Activated CD8-positive, alpha-beta memory T cell treated with anti-CD3 and anti-CD28 coated beads, Interleukin-2, amount 50 U/mL, for 1 hour (primary cell): ENCODE data around the gene CPNE5.

Experiments used
- DNase-seq: peaks from one replicate; pipeline ENCODE4 v3.0.0-alpha.2; 2020; ENCODE audit errors: extremely low read depth

CPNE5 gene

DNA sequence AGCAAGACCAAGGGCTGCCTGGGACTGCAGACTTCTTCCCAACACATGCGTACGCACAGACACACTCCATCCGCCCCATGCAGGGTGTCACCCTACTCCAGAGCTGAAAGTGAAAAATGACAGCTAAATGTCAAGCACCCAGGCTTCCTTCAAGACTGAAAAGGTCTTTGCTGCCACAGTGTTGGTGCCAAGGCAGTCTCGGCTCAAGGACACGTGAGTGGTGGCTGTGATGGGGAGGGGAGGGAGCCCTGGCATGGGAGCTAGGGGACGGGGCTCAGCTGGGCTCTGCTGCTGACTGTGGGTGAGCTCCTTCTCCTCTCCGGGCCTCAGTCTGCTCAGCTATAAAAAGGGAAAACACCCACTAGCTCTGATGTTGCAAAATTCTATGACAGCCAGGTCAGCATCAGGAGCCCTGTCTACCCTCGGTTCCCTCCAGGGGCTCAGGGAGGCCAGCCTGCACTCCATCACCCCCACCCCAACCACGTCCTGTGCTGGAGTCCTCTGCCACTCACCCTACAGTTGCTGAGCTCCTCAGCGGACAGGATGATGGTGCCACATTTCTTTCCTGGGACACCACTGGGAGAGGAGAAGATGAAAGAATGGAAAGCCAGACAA lies 47.6 kb downstream of the CPNE5 start:
- DNase-seq = no peak

DNA sequence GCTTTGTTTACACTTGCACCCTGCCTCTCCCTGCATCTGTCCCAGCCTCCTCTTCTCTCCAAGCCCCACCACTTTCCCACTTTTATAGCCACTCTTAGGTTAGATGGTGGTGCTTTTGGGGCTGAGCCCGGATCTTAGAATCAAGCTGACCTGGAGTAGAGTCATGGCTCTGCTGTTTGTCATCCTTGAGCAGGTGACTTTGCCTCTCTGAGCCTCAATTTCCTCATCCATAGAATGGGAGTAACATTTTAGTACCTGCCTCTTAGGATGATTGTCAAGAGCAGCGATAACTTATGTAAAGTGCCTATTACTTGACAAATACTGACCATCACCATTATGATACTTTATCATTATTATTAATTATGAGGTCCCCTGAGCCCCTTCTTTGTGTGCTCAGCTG lies 48.2 kb downstream of the CPNE5 start:
- DNase-seq = no peak

DNA sequence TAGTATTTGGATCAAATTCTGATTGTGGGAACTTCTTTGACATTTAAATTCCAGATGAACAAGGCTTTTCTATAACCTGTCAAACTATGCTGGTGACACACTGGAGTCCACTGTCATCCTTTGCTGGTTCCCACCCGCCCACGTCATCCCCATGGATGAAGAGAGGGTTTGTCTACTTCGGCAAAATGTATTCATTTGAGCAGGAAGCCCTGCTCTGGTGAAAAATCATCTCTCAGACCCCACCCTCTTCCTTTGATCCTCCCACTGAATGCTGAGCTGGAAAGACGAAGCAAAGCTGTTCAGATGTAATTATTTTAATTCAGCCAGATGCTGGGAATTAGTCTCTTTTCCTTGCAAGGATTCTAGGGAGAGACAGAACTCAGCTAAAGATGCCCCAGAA lies 50.5 kb downstream of the CPNE5 start:
- no peak for DNase-seq

DNA sequence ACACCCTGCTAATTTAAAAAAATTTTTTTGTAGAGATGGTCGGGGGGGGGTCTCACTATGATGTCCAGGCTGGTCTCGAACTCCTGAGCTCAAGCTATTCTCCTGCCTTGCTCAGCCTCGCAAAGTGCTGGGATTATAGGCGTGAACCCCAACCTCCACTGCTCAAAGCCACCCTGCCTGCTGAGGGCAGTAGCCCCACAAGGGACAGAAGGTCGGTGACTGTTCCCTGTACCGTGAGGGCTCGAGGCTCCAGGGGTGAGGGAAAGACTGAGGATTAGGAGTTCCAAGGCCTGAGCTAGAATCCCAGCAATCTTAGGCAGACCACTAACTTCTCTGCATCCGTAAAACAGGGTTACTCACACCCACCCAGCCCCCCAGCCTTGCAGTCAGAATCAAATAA lies 51.1 kb downstream of the CPNE5 start:
- DNase-seq = no peak

DNA sequence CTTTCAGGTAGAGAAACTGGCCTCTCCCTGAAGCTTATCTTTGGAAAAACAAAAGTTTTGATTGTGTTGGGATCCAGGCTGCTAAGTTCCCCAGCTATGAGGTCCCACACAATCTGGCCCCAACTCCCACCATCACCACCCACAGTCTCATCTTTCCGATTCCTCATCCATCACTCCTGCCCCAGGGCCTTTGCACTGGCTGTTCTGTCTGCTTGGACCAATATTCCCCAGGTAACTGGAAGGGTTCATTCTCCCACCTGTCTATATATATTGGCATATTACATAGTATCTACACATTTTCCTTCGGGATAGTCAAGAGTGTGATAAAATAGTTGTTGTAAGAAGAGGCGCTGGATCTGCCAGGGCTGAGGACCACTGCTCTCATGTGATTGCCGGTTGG lies 52.0 kb downstream of the CPNE5 start:
- no peak for DNase-seq

DNA sequence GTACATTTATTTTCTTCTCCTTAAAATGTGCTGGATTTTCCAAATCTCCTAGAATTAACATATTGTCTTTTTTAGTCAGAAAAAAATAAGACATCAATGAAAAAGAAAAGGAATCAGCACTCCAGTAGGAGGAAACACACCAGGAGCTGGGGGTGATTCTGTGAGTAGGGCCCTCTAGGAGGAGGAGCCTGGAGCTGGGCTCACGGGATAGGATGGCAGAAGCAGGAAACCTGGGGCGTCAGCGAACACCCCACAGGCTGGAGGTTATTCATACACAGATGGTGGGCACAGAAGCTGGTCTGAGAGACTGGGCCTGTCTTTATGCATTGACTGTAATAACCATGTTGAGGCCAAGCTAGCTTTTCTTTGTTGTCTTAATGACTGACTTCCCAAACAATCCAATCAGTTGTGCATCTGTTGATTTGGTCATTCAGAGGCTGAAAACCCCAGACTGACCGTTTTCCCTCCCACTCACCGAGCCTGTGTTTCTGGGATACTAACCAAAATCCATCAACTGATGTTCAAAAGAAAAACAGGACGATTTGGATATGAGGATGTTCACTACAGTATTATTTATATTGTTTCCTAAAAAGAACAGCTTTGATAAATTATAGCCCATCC lies 53.1 kb downstream of the CPNE5 start:
- no peak for DNase-seq

DNA sequence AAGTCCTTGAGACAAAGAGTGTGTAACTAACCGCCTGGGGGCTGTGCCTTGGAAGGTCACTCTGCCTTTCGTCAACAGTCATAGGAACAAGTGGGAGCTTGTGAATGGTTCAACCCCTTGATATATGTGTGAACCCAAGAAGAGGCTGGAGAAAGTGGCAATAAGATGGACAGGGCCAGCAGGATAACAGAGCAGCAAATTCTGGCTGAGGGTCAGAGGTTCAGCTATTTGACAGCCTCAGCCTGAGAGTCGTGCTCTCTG lies 54.9 kb downstream of the CPNE5 start:
- no peak for DNase-seq

DNA sequence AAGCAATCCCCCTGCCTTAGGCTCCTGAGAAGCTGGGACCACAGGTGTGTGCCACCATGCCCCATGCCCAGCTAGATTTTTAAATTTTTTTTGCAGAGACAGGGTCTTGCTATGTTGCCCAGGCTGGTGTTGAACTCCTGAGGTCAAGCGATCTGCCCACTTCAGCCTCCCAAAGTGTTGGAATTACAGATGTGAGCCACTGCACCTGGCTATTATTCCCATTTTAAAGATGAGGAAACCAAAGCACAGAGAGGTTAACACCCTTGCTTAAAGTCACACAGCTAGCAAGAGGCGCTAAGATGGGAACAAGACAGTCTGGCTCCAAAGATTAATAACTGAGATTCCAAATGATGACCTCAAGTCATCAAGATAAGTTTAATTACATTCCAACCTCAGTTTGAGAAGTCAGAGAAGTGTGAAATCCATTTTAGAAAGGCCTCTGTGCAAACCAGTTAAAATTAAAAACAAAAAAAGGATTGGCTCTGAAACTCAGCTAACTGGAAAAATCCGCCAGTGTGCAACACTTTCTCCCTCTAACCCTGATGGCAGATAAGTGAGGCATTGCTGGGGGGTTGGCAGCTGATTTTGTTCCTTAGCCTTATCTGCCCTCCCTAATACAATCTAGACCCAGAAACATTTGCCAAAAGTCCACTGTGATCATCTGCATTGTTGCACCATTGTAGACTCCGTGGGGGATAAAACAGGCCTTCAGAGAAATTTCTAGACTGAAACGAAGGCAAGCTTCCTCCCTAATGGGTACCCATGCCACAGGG lies 55.5 kb downstream of the CPNE5 start:
- DNase-seq = no peak

DNA sequence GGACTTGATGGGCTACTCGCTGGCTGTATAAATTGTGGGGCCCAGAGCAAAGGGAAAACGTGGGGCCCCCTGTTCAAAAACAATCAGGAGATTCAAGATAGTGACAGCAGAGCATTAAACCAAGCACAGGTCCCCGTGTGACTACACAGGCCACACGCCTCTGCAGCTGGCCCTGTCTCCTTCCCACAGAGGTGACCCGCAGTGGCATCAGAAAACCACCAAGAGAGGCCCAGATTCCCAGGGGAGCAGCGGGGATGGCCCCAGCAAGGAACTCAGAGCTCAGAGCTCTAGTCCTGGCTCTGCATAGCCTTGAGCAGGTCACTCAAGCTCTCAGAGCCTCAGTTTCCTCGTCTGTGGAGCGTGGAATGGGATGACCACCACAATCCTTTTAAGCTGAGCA lies 57.6 kb downstream of the CPNE5 start:
- DNase-seq = no peak

DNA sequence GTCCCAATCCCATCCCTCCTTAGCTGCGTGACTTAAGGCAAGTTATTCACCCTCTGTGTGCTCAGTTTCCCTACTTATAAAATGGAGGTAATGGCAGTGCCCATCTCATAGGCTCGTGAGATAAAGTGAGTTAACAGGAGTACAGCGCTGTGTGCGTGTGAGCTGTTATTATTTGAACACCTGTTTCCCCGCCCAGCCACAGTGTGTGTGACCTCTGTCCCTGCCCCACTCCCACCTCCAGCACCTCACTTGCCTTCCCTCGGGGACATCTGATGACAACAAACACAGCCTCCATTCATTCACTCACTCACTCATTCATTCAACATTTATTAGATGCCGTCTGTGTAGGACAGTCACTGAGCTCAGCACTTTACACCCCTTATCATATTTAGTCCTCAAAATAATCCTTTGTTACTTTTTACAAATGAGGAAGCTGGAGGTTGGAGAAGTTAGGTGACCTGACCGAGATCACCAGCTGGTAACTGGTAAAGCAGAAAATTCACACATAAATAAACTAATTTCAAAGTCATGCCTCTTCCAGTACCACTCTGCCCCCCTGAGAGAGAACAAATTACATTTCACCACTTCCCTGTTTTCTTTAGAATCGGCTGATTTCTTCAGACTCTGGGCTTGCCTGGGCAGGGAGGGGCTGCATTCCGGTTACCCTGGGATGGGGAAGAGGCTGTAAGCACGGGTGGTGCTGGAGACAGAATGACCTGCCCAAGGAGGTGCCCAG lies 58.6 kb downstream of the CPNE5 start:
- DNase-seq = no peak

DNA sequence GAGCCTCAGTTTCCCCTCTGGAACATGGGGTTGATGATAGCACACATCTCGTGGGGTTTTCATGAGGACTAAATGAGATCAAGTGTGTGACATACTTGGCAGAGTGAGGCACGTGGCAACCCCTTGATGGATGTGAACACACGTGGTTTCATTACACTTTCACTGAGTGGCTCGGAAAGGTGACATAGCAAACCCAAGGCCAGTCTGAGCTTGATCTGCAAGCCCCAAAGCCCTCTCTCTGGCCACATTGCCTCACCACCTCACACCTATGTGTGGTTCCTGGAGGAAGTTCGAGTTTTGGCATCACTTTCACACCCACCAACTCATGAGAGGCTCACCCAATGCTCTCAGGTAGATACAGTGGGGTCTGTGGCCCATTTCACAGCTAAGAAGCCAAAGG lies 60.0 kb downstream of the CPNE5 start:
- no peak for DNase-seq

DNA sequence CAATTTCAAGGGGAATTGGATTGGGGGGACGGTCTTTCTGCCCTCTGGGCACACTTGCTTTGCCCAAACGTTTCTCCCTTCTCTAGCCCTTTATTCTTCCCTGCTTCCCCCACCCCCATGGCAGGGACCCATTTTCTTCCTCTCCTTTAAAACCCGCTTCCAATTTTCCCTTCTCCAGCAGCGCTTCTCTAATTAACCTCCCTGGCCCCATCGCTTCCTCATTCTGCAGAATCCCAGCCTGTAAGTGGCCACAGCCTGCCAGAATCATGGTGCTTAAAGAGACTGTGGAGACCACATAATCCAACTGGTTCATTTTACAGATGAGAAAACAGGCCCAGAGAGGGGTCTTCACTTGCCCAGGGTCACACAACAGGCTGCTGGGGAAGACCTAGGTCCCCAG lies 61.4 kb downstream of the CPNE5 start:
- DNase-seq = no peak

DNA sequence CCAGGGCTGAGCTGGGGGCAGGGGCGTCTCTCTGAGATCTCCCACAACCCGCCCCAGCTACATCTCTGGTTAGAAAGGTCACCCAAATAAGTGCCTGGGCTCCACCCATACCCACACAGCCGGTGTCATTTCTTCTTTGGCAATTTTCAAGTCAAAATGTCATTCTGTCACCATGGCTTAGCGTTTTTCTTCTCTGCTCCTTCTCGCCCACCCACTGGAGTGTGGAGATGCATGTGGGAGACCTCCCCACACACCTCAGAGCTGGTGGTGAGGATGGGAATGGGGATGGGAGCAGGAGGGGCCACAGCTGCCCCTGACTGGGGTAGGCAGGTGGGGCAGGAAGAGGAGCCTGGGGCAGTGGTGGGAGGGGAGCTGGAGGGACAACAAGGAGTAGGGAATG lies 63.1 kb downstream of the CPNE5 start:
- no peak for DNase-seq

DNA sequence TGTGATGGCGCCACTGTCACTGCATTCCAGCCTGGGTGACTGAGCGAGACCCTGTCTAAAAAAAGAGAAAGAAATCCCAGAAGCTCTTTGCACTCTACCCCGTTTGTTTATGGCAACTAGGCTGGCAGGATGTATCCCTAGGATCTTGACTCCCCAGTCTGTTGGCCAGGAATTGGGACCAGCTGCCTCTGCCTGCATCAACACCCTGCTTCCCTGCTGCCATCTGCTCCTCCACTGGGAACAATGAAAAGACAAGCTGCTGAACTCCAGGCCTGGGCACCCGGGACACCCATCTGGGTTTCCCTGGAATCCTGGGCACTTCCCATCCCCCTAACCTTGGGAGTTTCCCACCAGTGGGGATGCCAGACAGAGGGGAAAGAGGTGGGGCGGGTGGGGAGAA lies 64.9 kb downstream of the CPNE5 start:
- no peak for DNase-seq

DNA sequence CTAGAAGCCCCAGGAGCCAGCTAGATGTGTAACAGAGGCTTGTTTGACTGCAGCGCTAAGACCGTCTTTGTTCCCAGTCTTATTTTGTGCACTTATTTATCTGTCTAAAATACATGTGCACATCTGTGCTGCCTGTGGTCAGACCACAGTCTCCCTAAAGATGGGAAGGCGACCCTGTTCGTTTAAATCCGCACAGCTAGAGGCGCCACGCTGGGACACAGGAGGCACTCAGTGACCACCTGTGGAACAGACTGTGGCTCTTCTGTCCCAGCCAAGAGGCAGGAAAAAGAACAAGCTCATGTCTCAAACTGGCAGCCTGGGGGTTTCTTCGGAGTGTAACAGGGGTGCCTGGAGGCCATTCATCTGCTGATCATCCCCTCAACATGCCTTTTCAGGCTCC lies 66.8 kb downstream of the CPNE5 start:
- DNase-seq = no peak

DNA sequence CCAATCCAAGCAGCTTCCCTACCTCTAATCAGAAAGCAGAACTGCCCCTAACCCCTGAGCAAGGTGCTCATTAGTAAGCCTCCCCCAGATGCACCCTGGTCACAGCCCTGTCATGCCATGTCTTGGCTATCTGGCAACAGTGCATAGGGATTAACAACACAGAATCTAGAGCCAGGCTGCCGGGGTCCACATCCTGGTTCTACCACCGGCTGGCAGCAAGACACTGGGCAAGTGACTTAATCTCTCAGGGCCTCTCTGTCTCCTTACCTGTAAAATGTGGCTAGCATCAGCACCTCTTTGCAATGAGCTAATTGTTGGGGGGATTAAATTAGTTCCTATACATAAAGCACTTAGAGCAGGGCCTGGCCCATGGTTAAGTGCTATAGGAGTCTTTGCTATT lies 68.1 kb downstream of the CPNE5 start:
- no peak for DNase-seq

DNA sequence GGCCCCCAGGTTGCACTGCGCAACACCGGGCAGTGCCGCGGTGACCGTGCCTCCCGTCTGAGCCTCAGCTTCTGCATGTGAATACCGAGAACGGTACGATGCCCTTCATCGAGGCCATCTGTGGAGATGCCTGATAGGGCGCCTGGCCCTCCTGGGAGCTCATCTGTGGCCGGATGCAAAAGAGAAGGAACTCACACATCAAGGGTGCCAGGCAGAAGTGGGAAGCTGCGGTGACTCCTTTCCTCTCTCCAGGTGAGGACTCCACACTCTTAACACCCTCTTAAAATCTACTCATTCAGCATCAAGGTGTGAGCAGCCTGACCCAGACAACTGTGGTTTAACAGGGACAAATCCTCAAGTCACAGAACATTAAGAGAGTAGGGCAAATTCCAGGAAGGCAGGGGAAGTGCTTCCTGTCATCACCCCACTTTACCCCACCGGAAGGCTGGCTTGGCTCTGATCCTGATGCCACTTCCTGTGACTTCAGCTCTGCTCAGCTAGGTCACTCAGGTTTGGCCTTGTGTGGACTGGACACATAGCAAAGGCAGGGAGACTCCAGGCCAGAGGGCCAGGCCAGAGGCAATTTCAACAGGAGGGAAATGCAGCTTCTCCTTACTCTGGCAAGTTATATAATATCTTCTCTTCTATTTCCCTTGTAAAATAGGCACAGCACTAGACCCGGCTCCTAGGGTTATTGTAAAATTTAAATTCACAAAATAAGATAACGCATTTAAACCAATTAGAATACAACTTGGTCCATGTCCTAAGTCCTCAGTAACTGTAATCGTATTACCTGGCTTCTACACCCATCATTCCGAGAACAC lies 69.4 kb downstream of the CPNE5 start:
- DNase-seq = no peak

DNA sequence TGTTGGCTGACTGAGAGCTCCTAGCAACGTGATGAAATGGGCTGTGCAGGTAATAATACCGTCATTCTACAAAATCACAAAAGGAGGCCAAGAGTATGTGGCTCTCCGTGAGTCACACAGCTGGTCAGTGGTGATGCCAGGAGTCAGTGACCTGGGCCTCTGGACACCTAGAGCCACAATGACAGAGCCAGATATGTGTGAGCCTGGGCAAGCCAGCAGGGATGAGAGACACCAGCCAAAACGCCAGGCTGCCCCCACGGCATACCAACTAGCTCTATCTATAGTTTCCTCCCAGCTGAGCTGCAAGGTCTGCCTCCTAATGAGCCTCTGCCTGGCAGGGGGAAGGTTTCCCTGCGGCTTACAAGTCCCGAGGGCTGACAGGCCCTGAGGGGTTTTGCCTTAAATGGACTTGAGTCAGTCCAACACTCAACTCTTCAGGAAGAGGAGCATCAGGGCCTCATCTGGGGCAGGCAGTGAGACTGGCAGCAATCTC lies 70.0 kb downstream of the CPNE5 start:
- DNase-seq = no peak

DNA sequence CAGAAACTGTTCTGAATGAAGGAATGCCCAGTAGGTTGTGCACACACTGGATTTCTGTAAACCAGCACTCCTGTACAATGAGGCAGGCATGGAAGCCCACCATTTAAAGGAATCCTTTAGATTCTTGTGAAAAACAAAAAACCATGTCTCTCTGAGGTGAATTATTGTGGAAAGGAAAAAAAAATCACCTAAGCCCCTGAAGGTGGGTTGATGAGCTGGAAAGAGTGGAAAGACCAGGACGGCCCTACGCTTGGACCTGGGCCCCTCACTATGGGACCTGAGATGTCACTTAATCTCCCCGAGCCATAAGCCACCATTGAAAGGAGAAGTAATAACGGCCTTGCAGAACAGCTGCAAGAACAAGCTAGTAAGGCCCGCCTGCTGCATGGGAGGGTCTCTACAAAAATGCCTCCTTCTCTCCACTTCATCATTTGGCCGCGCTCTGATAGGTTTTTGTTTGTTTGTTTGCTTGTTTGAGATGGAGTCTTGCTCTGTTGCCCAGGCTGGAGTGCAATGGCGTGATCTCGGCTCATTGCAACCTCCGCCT lies 72.8 kb downstream of the CPNE5 start:
- DNase-seq = no peak

DNA sequence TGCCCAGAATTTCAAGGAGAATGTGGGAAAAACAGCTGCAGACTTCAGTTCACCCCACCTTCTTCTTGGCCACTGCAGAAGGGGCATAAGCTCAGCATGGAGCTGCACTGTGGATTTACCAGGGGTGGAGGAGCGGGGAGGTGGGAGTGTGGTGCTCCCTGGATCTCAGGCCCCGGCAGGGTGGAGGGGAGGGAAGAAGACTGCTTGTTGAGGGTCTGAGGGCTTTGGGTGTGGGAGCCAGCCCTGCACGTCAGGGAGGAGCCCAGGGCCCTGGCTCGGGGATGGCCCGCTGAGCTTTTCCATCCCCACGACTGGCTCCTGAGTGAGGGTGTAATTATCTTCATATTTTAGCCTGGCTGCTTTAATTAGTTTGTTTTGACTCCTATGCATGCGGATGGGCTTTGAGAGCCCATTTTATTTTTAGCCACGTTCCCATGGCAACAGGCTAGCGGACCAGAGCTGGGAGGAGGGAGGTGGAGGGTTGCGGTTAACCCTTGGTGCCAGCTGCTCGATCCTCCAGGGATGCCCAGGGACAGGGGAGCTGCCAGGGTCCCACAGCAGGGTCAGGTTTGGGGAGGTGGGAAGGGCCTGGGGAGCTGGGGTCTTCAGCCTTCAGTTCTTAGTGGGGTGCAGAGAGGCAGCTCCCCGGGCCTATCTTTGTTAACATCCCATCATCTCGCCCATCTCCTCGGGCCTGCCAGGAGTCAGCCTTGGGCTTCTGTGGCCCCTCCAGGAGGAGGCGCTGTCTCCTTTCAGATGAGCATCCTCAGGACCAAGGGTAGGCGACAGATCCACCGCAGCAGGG lies 73.4 kb downstream of the CPNE5 start:
- peak; percentile 48 for DNase-seq

DNA sequence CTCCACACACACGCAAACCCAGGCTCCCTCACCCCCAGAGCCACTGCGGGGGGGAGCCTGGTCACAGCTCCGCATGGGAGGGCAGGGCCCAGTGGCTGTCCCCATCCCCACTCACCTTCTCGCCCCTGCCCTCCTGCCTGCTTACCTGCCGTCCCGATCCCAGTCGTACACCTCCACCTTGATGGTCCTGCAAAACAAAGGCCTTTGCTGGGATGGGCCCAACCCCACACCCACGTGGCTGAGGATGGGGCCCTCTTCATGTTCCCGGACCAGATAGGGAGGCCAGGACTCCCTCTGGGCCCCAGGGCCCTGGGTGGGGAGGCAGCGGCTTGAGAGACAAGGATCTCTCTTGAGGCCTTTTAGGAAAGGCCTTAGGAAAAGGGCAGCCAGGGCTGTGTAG lies 74.1 kb downstream of the CPNE5 start:
- DNase-seq = no peak
